HL-60/S4 (cell line): ENCODE measurements around the gene FAM171A1.

Source experiments
- in situ Hi-C: fragments of 300-500 bp; cut with MboI; formaldehyde crosslinking; loops from 2 replicates; pipeline ENCODE4 v1.14.3; 2022; ENCODE audit warnings: low sequenced_read_pairs

The FAM171A1 gene

GRCh38 chr10:15374566-15374965 is 3.5 kb upstream of the FAM171A1 start:
- in situ Hi-C loops, result no loop called here

GRCh38 chr10:15374156-15374555 is 3.1 kb upstream of the FAM171A1 start:
- in situ Hi-C loops, result no loop called here

GRCh38 chr10:15373199-15373598 is 2.1 kb upstream of the FAM171A1 start:
- in situ Hi-C loops, result no loop called here

- in situ Hi-C loops, result no loop called here
Measured at GRCh38 chr10:15370212-15370855, 755 bp downstream of the FAM171A1 start.

GRCh38 chr10:15369256-15370211 is 1.6 kb downstream of the FAM171A1 start:
- in situ Hi-C loops, result no loop called here

DNA sequence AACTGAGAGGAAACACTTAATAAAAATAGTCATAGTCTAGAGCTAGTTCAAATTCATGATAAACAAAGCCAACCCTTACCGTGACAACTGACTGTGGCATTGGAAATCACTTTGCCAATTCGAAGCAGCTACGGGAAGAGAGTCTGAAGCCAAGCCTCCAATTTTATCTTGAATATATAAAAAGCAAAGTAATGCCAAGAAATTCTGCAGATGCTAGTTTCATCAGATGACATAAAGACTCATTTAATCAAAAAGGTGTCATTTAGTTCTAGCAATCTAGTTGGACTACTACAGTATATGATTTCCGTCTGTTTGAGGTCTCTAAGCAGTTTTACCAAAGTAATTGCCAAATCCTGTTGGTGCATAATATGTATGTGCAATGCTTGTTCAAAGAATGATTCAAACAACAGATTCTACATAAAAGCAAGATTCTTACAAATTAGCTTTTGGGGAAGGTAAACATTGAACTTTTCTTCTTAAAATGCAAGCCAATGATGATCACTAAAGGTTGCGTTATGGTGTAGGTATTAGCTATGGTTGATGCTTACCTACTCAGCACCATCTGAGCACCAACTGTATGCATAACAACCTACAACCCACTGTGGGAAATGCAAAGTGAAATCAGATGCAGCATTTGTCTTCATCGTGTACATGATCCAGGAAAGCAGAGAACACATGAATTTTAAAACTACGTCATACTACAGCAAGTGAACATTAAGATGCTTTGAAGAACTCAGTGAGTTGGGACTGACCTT is 2.8 kb downstream of the FAM171A1 start:
- in situ Hi-C loops, result no loop called here

GRCh38 chr10:15367296-15368085 is 3.6 kb downstream of the FAM171A1 start:
- in situ Hi-C loops, result no loop called here

DNA sequence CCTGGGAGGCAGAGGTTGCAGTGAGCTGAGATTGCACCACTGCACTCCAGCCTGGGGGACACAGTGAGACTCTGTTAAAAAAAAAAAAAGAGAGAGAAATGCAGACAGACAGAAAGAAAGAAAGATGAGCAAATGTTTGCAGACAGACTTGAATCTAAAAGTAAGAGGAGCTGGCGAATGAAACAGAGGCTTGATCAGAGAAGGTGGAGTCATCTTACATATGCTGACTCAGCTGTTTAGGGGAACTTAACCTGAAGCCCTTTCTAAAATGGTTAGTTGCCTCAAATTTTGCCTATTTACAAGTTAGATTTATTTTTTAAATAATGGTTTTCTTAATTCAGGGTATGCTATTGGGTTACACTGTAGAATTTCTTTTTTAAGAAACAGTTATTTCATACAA is 5.4 kb downstream of the FAM171A1 start:
- in situ Hi-C loops, result no loop called here

- in situ Hi-C loops, result no loop called here
Measured at GRCh38 chr10:15364001-15364400, 7.1 kb downstream of the FAM171A1 start.

DNA sequence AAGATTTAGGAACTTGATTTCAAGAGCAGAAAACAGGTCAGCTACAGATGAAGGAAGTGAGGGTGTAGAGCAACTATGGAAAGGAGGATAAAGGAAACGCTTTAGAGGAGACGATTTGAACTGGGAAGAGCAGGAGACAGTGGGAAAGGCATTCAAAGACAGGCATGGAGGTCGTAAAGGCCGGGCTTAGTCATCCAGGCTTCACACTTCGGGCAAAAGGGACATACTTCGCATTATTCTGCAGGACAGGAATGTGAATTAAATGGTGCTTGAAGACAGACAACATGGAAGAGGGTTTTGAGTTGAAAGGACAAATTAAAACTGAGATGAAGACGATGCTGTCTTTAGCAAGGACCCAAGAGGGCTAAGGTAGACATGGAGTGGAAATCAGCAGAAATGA is 8.1 kb downstream of the FAM171A1 start:
- in situ Hi-C loops, result no loop called here

DNA sequence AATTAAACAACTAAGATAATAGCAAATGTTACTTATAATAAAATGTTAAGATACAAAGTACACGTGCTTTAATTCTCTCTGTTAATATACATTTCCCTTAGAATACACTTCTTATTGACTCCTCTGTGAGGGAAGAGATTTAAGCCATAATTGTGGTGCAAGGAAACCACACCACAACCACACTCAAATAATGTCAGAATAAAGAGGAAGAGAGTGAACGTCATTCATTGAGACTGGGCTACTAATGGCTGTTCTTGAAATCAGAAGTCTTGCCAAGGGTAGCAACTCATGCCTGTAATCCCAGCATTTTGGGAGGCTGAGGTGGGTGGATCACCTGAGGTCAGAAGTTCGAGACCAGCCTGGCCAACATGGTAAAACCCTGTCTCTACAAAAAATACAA is 10.0 kb downstream of the FAM171A1 start:
- in situ Hi-C loops, result no loop called here

DNA sequence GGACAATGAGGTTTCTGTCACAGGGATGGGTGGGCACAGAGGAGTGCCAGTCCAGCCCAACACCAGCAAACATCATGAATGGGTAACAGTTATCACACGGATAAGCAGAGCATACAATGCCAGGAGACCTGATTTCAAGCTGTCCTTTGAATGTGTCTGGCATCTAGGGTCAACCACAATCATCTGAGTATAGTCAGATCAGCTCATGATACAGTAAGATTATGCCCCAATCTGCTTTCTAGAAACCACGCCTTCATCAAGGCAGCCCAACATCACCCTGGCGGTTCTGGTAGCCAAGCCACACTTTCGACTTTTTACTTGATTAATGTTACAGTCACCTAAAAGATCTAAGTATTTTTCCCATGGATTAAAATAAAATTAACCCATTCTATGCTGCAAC is 10.5 kb downstream of the FAM171A1 start:
- in situ Hi-C loops, result no loop called here

DNA sequence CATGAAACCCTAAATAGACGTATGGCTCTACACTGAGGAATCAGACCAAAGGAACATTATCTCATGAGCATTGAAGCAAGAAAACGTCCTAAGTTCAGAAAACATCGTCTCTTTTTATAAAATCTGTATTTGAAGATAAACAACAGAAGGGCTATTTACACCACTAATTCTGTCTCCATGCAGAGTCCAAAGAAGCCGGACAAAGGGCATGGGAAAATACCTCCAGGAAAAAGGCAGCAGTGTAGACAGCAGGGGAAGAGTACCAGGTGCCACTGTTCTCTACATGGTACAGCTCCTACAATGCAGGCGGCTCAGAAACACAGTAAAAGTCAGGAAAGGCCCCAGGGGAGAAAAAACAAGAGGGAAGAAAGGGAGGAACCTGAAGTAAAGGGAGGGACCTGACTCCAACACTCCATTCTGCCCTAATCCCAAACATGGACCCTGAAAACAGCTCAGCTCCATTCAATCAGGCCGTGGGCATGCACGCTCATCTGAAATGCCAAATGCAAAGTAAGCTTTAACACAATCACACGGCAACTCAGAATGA is 17.5 kb downstream of the FAM171A1 start:
- in situ Hi-C loops, result no loop called here

DNA sequence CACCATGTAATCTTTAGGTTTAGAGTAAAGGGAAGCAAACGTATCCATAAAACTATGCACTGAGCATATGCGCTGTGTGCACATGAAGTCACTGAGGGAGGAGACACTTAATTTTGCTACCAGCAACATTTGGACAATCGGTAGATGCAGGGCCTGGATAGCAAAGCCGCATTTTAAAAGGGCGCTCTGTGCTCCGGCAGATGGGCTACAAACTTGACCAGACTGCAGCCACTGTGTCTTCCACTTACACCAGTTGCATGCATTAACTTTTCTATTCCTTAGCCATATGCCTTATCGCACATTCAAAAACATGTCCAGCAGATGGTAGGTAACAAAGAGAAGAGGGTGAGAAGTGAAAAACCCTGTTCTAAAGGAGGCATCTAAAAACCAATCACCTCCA is 18.3 kb downstream of the FAM171A1 start:
- in situ Hi-C loops, result no loop called here

DNA sequence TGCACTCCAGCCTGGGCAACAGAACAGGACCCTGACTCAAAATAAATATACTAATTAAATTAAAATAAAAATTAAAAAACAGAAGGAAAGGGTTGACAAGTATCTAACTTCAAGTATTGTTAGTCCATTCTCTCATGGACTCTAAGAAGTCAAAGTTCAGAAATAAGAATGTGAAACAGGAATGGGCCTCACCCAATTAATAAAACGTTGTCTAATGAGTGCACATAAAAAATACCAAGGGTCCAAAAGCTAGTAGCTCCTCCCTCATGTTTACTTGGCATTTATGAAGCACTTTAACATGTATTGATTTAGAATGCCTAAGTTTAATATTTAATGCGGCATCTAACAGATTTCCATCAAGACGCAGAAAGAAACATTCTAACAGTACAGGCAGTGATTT is 18.9 kb downstream of the FAM171A1 start:
- in situ Hi-C loops, result no loop called here

GRCh38 chr10:15351099-15351820 is 19.8 kb downstream of the FAM171A1 start:
- in situ Hi-C loops, result no loop called here

- in situ Hi-C loops, result no loop called here
Measured at GRCh38 chr10:15349112-15349511, 22.0 kb downstream of the FAM171A1 start.

- in situ Hi-C loops, result no loop called here
Measured at GRCh38 chr10:15348579-15348978, 22.5 kb downstream of the FAM171A1 start.

- in situ Hi-C loops, result no loop called here
Measured at GRCh38 chr10:15347150-15347549, 23.9 kb downstream of the FAM171A1 start.
